Skin epidermis (tissue), 12 donors: Measurements from ENCODE around the gene TRIM29.

ENCODE experiments used
- H3K27ac ChIP-seq, 21 experiments: fragments of 200-600 bp; sonication (generic) in 11 of 21; one replicate each; pipeline ENCODE4 v1.5.0; 2020; ENCODE audit warnings: mild to moderate bottlenecking in 3 of 21, inconsistent platforms in 2 of 21, moderate library complexity in 2 of 21
- H3K4me3 ChIP-seq, 7 experiments: fragments of 200-600 bp; sonication (generic) in 2 of 7; one replicate each; pipeline ENCODE4 v1.5.0; 2020; ENCODE audit warnings: inconsistent platforms in 2 of 7, mild to moderate bottlenecking in 2 of 7, moderate library complexity in 1 of 7

TRIM29 gene

DNA sequence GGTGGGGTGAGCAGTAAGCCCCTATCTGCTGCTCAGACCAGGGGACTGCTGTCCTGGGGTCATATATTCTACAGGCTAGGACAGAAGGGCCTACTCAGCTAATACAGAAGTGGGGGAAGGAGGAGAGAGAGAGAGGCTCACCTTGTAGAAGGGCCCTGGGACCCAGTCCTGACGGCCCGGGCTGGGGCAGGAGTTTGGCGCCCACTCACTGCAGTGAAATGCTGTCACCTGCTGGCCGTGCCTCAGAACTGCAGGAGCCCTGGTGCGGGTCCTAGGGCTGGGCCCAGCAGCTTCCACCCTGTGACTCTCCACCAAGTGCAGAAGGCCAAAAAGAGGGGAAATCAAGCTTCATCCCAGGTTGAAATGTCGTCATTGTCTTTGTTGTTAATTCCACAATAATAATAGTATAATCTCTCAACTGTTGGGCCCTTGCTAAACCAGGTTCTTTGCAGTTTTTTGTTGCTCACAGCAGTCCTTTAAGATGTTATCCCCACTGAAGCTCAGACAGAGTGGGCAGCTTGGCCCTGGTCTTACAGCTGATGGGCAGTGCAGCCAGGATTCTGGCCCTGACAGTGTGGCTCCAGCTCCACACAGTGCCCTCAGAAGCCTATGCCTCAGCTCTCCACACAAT is 29.6 kb downstream of the TRIM29 start:
- no peak overlapping the region for H3K4me3 ChIP-seq
- no peak overlapping the region for H3K27ac ChIP-seq

DNA sequence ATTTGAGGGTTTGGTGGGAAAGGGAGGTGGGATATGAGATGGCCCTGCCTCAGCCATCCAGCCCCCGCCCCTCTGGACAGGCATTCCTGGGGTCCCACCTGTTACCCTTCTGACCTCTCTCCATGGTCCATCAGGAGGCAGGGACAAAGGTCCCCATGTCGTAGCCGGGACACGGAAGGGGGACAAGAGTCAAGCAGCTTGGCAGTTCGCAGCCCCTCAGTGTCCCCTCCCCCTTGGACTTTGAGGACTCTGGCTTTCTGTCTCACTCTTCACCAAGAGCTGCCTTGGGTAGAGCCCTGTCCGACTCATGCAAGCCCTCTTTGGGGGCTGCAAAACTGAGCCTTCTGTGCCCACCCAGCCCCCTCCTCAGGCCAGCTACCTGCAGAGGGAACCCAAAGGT is 30.2 kb downstream of the TRIM29 start:
- no peak overlapping the region for H3K27ac ChIP-seq
- no peak overlapping the region for H3K4me3 ChIP-seq

DNA sequence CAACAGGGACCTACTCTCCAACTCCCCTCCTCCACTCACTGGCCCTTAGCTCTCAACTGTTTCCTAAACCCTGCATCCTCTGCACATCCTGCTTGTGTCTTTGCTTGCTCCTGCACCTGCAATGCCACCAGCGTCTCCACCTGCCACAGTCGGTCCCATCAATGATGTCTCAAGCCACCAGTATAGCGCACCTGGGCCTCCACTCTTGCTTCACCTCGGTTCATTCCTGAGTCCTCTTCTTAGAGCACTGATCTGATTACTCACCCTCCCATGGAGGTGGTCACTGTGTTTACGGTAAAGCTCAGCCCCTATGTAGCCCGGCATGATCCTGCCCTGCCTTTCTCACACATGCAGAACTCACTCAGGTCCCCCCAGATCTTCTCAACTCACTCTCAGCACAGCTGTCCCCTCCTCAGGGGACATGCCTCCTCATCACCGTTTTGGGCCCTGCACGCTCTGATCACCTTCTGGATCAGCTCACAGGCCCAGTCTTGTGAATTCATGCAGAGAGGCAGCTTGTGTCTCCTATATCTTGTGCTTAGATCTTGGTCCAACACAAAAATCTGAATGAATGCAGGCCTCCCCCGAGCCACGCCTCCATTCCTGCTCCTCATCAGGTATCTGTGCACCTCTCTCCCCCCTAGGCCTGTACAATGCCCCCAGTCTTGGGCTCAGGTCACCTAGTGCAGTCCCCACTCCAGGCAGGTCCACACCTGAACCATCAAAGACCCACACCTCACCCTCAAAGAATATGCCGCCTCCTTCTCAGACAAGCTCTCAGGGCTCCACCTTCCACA is 31.4 kb downstream of the TRIM29 start:
- no peak overlapping the region for H3K27ac ChIP-seq
- no peak overlapping the region for H3K4me3 ChIP-seq

DNA sequence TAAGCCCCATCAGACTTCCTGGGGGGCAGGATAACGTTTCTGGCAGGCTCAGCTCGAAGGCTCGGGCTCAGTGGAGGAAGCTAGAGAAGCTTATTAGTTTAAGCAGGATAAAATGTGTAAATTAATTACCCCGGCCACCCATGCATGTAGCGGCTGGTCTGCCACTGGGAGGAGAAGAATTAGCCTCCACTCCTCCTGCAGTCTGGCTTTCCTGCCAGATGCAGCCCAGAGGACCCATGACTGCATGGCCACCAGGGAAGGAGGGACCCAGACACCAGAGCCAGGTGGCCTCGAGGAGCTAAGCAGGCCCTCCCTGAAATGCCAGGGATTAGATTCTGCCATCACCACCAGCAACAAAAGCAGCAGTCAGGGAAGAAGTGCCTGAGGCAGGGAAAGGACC is 32.3 kb downstream of the TRIM29 start:
- Histone ChIP-seq H3K27ac (no peak overlapping the region), H3K4me3 (no peak overlapping the region)

DNA sequence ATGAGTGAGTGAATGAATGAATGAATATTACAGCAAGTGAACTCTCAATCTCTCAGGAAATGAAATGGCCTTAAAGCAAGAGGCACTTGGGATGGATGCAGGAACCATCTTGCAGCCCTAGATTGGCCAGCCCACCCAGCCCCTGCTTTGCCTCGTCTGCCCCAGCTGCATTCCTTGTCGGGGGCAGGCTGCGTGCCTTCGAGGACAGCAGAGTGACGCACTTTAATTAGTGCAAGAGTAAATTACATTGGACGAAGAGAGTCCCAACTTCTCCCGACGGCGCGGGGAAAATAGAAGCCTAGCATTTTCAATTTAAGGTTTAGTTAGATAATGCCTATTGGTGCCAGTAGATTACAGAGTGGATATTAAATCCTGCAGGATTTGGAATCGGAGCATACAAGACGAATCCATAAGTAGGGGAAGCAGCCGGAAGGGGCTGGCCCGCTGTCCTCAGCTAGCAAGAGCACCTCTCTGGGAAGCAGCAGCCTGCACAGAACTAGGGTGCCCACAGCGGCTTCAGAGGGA is 33.8 kb downstream of the TRIM29 start:
- no peak overlapping the region for H3K27ac ChIP-seq
- H3K4me3 ChIP-seq: no peak overlapping the region

DNA sequence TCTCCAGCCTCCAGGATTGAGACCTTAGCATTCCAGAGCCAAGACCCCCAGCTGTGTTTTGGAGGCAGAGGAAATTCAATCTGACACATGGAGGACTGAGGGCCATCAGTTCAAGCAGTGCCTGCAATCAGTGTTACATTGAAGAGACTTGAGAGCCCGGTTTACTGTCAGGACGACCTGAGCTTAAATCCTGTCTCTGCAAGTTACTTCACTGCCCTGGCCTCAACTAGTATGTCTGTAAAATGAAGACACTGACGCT is 35.1 kb downstream of the TRIM29 start:
- Histone ChIP-seq H3K27ac (no peak overlapping the region), H3K4me3 (no peak overlapping the region)

DNA sequence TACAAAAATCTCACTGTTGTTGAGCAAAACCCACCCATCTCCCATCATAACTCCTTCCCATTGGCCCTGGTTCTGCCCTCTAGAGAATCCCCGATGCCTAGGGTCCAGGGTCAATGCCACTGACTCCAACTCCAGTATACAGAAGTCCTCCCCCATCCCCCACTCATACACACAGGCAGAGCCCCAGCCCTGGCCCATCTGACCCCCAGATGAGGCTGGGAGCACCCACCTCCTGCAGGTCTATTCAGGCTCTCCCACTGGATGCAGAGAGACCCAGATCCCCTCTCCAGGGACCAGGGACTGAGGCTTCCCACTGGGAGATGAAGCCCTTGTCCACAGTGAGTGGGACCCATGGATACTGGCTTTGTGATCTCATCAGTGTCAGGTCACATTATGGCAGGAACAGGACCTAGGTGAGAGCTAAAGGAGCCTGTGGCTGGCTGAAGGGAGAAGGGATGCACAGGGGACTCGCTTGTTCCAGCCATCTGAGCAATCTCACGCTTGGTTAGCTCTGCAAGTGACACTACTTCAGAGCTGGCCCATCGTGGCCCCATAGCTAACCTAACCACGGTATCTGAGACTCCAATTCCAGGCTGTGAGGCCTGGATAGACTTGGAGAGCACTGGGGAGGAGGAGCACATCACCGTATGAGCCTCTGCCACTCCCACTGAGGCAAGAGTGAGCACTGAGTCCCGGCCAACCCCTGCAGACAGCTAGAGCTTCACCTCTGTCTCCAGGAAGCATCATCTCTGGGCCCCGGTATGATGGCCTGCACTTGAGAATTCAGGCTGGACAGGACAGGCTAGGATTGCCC is 35.7 kb downstream of the TRIM29 start:
- no peak overlapping the region for H3K27ac ChIP-seq
- no peak overlapping the region for H3K4me3 ChIP-seq

DNA sequence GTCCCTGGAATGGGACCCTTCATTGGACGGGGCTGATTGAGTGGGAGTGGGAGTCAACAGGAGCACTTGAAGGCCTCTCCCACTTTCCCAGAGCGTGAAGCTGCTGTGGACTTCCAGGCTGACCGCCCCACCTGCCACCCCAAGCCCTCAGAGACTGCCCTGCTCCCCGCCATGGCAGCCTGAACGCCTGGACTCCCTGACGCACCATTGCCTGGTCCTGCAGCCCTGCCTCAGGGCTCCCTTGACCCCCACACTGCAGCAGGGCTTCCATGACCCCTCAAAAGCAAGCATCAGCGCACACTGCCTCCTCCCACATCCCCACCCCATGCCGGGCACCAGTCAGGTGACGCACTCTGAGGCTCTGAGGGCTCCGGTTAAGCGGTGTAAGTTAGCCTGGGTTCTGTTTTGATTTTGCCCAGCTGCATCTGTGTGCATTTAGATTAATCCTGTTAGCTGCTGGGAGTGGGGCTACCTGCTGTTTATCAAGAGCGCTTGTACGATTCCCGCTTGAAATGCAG is 39.4 kb downstream of the TRIM29 start:
- H3K4me3 ChIP-seq: no peak overlapping the region
- H3K27ac ChIP-seq: no peak overlapping the region

DNA sequence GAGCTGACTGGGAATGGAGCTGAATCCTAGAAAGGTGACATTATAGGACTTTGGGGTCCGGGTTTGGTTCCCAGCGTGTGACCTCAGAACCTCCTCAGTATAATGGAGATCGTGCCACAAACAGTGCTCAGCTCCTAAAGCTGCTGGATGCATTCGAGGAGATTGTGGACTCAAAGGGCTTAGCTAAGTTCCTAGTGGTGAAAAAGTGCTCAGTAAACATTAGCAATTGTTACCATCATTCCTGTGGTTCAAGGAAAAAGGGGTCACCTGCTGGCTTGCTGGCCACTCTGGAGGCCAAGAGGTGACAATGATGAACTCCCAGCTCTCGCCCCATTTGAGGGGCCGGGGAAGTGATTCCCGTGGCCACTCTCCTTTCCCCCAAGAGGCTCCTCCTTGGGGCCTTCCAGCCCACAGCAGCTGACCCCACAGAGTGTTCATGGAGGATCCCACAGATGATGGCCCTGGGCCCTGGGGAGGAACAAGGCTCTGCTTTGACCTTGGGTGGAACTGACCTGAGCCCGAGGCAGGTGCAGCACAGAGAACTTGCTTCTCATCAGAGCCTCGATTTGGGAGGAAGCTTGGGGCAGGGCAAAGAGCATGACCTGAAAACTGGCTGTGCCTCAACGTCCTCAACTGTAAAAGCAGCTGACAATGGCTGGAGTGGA is 40.1 kb downstream of the TRIM29 start:
- Histone ChIP-seq H3K27ac (no peak overlapping the region), H3K4me3 (no peak overlapping the region)

DNA sequence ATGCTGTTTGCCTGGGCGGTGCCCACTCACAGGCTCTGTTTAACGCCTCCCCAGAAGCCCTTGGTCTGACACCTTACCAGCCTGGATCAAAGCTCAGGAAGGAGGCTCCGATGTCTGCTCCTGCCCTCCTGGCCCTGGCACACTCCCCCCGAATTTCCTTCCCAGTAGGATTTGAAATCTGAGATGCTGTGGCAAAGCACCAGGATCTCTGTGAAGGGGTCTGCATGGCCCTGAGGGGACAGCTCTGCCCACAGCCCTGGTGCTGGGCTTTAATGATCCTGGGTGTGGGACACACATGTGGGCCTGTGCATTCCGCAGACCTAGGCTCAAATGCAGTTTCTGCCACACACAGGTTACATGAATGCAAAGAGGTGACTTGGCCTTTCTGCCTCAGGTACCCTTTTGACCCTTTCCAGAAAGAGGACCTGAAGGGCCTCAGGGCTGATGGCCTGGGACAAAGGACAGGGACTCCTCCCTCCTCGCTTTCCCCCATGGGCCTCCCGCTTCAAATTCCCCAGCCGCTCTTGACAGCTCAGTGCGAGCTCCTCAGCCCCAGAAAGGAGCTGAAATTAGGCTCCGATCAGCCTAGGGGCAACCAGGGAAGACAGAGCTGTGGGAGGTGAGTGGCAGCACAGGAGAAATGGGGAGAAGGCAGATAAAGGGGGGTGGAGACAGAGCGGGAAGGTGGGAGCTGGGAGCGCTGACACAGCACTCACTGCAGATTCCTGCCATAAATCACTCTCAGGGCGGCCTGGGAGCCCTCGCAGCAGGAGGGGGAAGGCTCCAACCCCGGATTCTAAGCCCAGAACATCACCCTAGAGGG is 41.3 kb downstream of the TRIM29 start:
- Histone ChIP-seq H3K4me3 (no peak overlapping the region), H3K27ac (no peak overlapping the region)

DNA sequence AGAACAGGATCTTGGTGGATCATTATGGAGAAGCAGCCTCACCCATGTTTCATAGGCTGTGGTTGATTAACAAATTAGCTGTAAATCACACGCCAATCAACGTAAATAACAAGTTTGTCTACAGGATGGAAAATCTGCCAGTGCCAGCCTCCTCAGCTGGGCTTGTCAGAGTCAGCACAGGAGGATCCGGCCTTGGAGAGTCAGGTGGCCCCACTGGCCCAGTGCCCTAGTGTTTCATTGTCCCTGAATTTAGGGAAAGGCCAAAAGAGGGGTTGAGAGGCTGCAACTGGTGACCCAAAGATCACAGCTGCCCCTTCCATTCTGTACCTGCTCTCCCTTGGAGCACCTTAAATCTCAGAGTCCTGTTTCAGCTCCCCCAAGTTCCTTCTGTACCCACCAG is 42.4 kb downstream of the TRIM29 start:
- no peak overlapping the region for H3K4me3 ChIP-seq
- H3K27ac ChIP-seq: no peak overlapping the region

DNA sequence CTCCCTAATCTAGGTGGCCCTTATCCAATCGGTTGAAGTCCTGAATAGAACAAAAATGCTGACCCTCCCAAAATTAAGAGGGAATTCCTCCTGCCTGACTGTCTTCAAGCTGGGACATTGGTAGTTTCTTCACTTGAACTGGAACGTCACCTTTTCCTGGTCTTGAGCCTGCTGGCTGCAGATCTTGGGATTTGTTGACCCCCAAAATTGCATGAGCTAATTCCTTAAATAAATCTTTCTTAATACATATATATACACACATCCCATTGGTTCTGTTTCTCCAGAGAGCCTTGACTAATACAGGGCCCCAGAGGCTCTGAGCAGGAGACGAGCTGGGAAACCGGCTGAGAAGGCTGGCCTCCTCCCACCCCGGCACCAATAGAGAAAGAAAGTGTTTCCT is 46.2 kb downstream of the TRIM29 start:
- H3K27ac ChIP-seq: peak overlapping the region in 3 of 21 experiments; percentile 8 to 39 (median 19)
- H3K4me3 ChIP-seq: no peak overlapping the region

DNA sequence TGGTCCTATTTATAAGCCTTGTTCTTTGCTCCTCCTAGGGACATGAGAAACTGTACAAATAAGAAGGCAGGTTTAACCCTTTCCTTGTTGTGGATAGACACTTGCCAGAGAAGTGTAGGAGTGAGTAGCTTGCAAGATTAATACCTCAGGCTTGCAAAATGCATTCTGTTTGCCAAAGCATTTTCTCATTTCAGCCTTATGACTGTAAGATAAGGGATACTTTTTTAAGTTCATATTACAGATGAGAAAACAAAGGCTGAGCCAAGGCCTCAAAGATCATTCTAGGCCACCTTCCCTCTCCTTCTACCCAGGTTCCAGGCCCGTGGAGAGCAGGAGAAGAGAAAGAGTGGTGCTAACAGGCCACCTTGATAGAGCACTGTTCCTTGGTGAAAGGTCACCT is 46.8 kb downstream of the TRIM29 start:
- Histone ChIP-seq H3K27ac (peak overlapping the region in 3 of 21 experiments; percentile 8 to 39 (median 19)), H3K4me3 (no peak overlapping the region)

DNA sequence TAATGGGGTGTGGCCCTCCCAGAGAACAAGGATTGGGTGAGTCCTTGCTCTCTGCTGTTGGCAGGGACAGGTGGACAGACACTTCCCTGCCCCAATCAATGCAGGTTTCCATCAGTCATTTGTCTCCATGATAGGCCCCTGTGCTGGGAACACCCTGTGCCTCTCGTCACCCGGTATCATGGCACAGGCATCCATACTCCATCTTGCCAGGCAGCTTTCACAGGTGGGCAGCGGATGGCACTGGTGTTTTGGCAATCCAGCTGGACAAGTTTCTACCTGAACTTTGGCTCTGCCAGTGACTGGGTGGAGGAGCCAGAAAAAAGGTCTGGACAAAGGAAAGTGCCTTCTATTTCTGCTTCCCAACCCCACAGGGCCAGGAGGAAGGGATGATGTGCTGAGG is 47.5 kb downstream of the TRIM29 start:
- peak overlapping the region in 5 of 21 experiments; percentile 0 to 56 (median 30) for H3K27ac ChIP-seq
- H3K4me3 ChIP-seq: no peak overlapping the region

DNA sequence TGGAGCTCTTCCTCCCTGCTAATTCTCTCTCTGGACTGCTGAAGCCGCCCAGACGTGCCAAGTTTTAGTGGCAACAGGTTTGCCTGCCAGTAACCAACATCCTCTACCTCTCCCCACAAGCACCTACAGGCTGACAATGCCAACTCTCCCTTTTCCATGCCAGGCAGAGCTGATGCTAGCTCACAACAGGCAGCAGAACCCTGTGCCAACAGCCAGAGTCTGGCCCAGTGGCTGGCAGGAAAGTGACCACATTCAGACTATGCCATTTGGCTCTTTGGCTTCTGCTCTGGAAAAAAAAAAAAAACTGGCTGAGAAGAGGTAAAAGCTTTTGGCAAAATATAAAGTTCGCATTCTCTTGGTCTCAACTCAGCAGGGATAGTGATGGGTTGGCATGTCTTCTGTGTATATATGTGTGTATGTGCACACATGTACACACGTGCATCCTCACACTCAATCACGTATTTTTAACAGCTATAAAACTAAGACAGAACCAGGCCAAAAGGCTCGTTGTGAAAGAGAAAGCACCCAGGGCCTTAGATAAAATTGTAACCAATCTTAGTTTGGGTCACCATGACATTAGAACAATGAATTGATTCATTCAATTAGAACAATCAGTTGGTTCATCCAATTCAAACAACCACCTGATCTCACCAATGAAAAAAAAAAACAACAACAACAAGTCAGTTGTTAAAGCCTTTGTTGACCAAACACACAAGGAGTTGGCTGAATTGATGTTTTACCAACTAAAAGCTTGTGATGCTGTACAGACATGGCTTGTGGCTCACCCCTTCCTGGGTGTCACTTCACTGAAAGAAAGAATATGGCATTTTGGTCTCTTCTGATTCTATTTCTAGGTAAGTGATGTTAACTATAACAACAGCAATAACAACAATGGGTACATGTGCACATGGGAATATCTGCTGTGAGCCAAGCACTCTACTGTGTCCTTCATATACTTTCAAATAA is 48.6 kb downstream of the TRIM29 start:
- H3K27ac ChIP-seq: peak overlapping the region in 3 of 21 experiments; percentile 30 to 56 (median 49)
- no peak overlapping the region for H3K4me3 ChIP-seq

DNA sequence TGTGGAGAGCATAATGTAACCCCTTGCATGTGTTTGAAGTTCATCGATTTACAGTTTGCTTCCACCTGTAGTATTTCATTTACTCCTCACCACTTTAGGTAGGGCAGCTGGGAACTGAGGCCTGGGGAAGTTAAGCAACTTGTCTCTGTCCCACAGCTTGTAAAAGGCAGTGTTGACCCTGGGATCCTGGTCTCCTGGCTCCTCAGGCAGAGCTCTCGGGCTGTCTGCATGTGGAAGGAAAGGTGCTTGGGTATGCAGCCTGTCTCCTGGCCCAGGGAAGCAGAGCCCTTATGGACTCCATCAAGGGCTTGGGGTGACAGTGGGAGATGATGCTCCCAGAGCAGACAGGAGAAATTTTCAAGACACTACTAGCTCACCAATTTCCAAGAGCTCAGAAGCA is 49.9 kb downstream of the TRIM29 start:
- Histone ChIP-seq H3K4me3 (no peak overlapping the region), H3K27ac (no peak overlapping the region)

DNA sequence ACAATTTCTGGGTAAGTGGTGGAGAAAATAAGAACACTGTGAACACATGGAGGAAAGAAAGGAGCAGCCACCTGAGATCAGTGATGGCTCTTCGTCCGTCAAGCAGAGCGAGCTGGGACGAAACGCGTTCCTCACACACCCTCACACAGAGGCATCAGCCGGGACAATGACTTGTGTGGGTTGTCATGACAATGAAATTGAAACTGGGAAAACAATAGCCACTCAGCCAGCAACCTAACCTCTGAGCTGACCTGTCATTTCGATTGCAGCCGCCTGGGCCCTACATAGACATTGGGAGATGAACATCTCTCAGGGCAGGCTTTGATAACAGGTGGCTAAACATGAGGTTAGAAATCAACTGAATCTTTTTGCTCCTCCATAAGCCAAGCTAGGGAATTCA is 51.3 kb downstream of the TRIM29 start:
- H3K27ac ChIP-seq: no peak overlapping the region
- no peak overlapping the region for H3K4me3 ChIP-seq
